ENCODE results near the gene LY6G6F.

Gene LY6G6F

GRCh38 chr6:31706599-31706998, at the start of gene LY6G6F:
LY6G6F (plus strand) TSS chr6:31706866; CDS start chr6:31706907, 41 bp downstream.
- DNase-seq (ENCODE audit: low spot score): no peak

GRCh38 chr6:31657406-31658157, 49.1 kb upstream of the LY6G6F start:
- no peak for DNase-seq (ENCODE audit: low spot score)

GRCh38 chr6:31658158-31658688, 48.4 kb upstream of the LY6G6F start:
- no peak for DNase-seq (ENCODE audit: low spot score)

- DNase-seq (ENCODE audit: low spot score): no peak
Measured at GRCh38 chr6:31658983-31659648, 47.5 kb upstream of the LY6G6F start.

- DNase-seq (ENCODE audit: low spot score): no peak
Measured at GRCh38 chr6:31659649-31660380, 46.9 kb upstream of the LY6G6F start.

GRCh38 chr6:31660381-31661261, 46.0 kb upstream of the LY6G6F start, which contains the start of gene C6orf47:
C6orf47 (minus strand) TSS chr6:31660778; CDS start chr6:31659947, 831 bp downstream.
- DNase-seq (ENCODE audit: low spot score): peak; percentile 89

- DNase-seq (ENCODE audit: low spot score): no peak
Measured at GRCh38 chr6:31661262-31662123, 45.2 kb upstream of the LY6G6F start.

- no peak for DNase-seq (ENCODE audit: low spot score)
Measured at GRCh38 chr6:31662124-31662723, 44.4 kb upstream of the LY6G6F start.

GRCh38 chr6:31663126-31663960, 43.3 kb upstream of the LY6G6F start:
- DNase-seq (ENCODE audit: low spot score): no peak

- DNase-seq (ENCODE audit: low spot score): peak; percentile 51
Measured at GRCh38 chr6:31663961-31664789, 42.5 kb upstream of the LY6G6F start.

GRCh38 chr6:31664790-31665500, 41.7 kb upstream of the LY6G6F start, which contains the start of gene GPANK1:
GPANK1 (minus strand) TSS chr6:31664997; CDS start chr6:31664478, 519 bp downstream.
- DNase-seq (ENCODE audit: low spot score): peak; percentile 81

- DNase-seq (ENCODE audit: low spot score): peak; percentile 98
Measured at GRCh38 chr6:31665501-31666336, 40.9 kb upstream of the LY6G6F start, which contains the start of gene CSNK2B. CSNK2B (plus strand) TSS chr6:31666080; CDS start chr6:31666832, 752 bp downstream.

GRCh38 chr6:31666337-31666965, 40.2 kb upstream of the LY6G6F start:
- DNase-seq (ENCODE audit: low spot score): no peak

GRCh38 chr6:31669676-31670075, 37.0 kb upstream of the LY6G6F start, which contains the start of gene LY6G5B:
LY6G5B (plus strand) TSS chr6:31669976; CDS start chr6:31670951, 975 bp downstream.
- no peak for DNase-seq (ENCODE audit: low spot score)

- DNase-seq (ENCODE audit: low spot score): no peak
Measured at GRCh38 chr6:31676322-31676903, 30.3 kb upstream of the LY6G6F start.

Measured in ecto neural progenitor cell (in vitro differentiated cells).